Smooth muscle cell (in vitro differentiated cells): Measurements from ENCODE around the gene HGFAC. TPM values are rescaled to one million over a fixed set of nuclear protein-coding genes. Genes with fewer than 3 reads are reported as not detected.

Source experiments
- DNase-seq: peaks from one replicate; lab custom pipeline; 2025; ENCODE audit not compliant: unreplicated experiment; lab: John Stamatoyannopoulos, UW
- H2AFZ ChIP-seq: fragments of 200-600 bp; sonication (generic); 2 replicates; pipeline ENCODE4 v1.6.0; 2016; ENCODE audit warnings: antibody characterized with exemption, low read depth, mild to moderate bottlenecking
- H3F3A ChIP-seq: fragments of 200-600 bp; sonication (generic); 2 replicates; pipeline ENCODE4 v1.6.0; 2017; ENCODE audit warnings: antibody characterized with exemption, low read depth
- H3K27ac ChIP-seq: fragments of 200-600 bp; sonication (generic); 2 replicates; pipeline ENCODE4 v1.5.1; 2016; ENCODE audit warnings: low read depth, mild to moderate bottlenecking
- H3K27me3 ChIP-seq: fragments of 200-600 bp; sonication (generic); 2 replicates; pipeline ENCODE4 v1.6.1; 2016; ENCODE audit warnings: low read depth, mild to moderate bottlenecking
- H3K36me3 ChIP-seq: fragments of 200-600 bp; sonication (generic); 2 replicates; pipeline ENCODE4 v1.5.1; 2016; ENCODE audit warnings: low read depth
- H3K4me1 ChIP-seq: fragments of 200-600 bp; sonication (generic); 2 replicates; pipeline ENCODE4 v1.5.1; 2016; ENCODE audit warnings: low read depth
- H3K4me2 ChIP-seq: fragments of 200-600 bp; sonication (generic); 2 replicates; pipeline ENCODE4 v1.6.0; 2016; ENCODE audit warnings: mild to moderate bottlenecking
- H3K4me3 ChIP-seq: fragments of 200-600 bp; sonication (generic); 2 replicates; pipeline ENCODE4 v1.5.1; 2016; ENCODE audit warnings: mild to moderate bottlenecking
- H3K79me2 ChIP-seq: fragments of 200-600 bp; sonication (generic); 2 replicates; pipeline ENCODE4 v1.6.0; 2016; ENCODE audit warnings: low read depth, mild to moderate bottlenecking
- H3K9ac ChIP-seq: fragments of 200-600 bp; sonication (generic); 2 replicates; pipeline ENCODE4 v1.6.0; 2016; ENCODE audit warnings: low read depth
- H3K9me3 ChIP-seq: fragments of 200-600 bp; sonication (generic); replicated peaks from 2 replicates; pipeline ENCODE4 v1.5.1; 2016; ENCODE audit warnings: low read depth
- H4K20me1 ChIP-seq: fragments of 200-600 bp; sonication (generic); 2 replicates; pipeline ENCODE4 v1.6.0; 2016; ENCODE audit warnings: low read depth
- CTCF ChIP-seq: fragments of 200-600 bp; sonication (generic); IDR thresholded peaks from 2 replicates; pipeline ENCODE4 v1.5.1; 2017; ENCODE audit warnings: borderline replicate concordance, mild to moderate bottlenecking, antibody characterized with exemption; ENCODE audit not compliant: insufficient read depth, poor library complexity, severe bottlenecking
- WGBS: methylation state at CpG from one replicate; pipeline ENCODE4 v1.1.7; 2016; ENCODE audit warnings: low lambda C conversion rate; 5-methylcytosine and 5-hydroxymethylcytosine counted together
- polyA plus RNA-seq: library from polyadenylated mRNA; unstranded; fragments of >200 nt; fragmentation: Nextera tagmentation; extraction: Ambion mirVana; gene quantifications from 2 replicates; pipeline ENCODE4 v1.2.1, GENCODE V29; 2016
- total RNA-seq: library from RNA; depleted of rRNA; stranded (reverse); fragments of >200 nt; gene quantifications from 2 replicates; pipeline ENCODE4 v1.2.3, GENCODE V29; 2014

Gene HGFAC
- total and polyA plus RNA-seq, 2 experiments from 2014 or later: 0.58 TPM; not detected in 1

GRCh38 chr4:3480528-3481112 is 38.9 kb downstream of the HGFAC start:
- no peaks in the 10 kb centered on the region for H3K79me2 ChIP-seq
- H3K4me1 ChIP-seq: peaks cover 20% of the 10 kb centered on the region
- H3K9me3 ChIP-seq: no peaks in the 10 kb centered on the region
- TF ChIP-seq CTCF: peak; percentile 100
- H2AFZ ChIP-seq: no peak overlapping the region
- no peak overlapping the region for H3K27ac ChIP-seq
- H3K9ac ChIP-seq: no peak overlapping the region
- H4K20me1 ChIP-seq: no peaks in the 10 kb centered on the region
- no peaks in the 10 kb centered on the region for H3K36me3 ChIP-seq
- peaks cover 3% of the 10 kb centered on the region for H3F3A ChIP-seq
- 7% methylated on average over 17 of the region's 17 CpGs for WGBS
- H3K27me3 ChIP-seq: no peaks in the 10 kb centered on the region
- H3K4me3 ChIP-seq: no peak overlapping the region
- peak; percentile 67 for DNase-seq
- no peak overlapping the region for H3K4me2 ChIP-seq

GRCh38 chr4:3481113-3481531 is 39.4 kb downstream of the HGFAC start:
- Histone ChIP-seq H2AFZ (no peak overlapping the region), H3K27me3 (no peaks in the 10 kb centered on the region), H3K9me3 (no peaks in the 10 kb centered on the region)

GRCh38 chr4:3481783-3482393 is 40.1 kb downstream of the HGFAC start:
- TF ChIP-seq CTCF: no peak
- WGBS: 77% methylated on average over 19 of the region's 19 CpGs
- no peak overlapping the region for H3K4me3 ChIP-seq
- no peaks in the 10 kb centered on the region for H4K20me1 ChIP-seq
- peaks cover 3% of the 10 kb centered on the region for H3F3A ChIP-seq
- H3K27me3 ChIP-seq: no peaks in the 10 kb centered on the region
- no peaks in the 10 kb centered on the region for H3K36me3 ChIP-seq
- H3K4me1 ChIP-seq: peaks cover 24% of the 10 kb centered on the region
- no peaks in the 10 kb centered on the region for H3K79me2 ChIP-seq
- H2AFZ ChIP-seq: no peak overlapping the region
- H3K9me3 ChIP-seq: no peaks in the 10 kb centered on the region
- no peak for DNase-seq
- no peak overlapping the region for H3K4me2 ChIP-seq
- H3K9ac ChIP-seq: no peak overlapping the region
- no peak overlapping the region for H3K27ac ChIP-seq

More at GRCh38 chr4:3481113-3481531, 39.4 kb downstream of the HGFAC start:
- no peaks in the 10 kb centered on the region for H4K20me1 ChIP-seq
- no peaks in the 10 kb centered on the region for H3K36me3 ChIP-seq
- no peaks in the 10 kb centered on the region for H3K79me2 ChIP-seq
- no peak overlapping the region for H3K4me2 ChIP-seq
- peaks cover 3% of the 10 kb centered on the region for H3F3A ChIP-seq
- no peak for DNase-seq
- no peak overlapping the region for H3K4me3 ChIP-seq
- 45% methylated on average over 4 of the region's 5 CpGs for WGBS
- H3K27ac ChIP-seq: no peak overlapping the region
- TF ChIP-seq CTCF: no peak
- peaks cover 20% of the 10 kb centered on the region for H3K4me1 ChIP-seq
- no peak overlapping the region for H3K9ac ChIP-seq

GRCh38 chr4:3482707-3483106 is 40.9 kb downstream of the HGFAC start:
- 97% methylated on average over 12 of the region's 12 CpGs for WGBS
- H3K9me3 ChIP-seq: no peaks in the 10 kb centered on the region
- H3K27ac ChIP-seq: no peak overlapping the region
- H4K20me1 ChIP-seq: no peaks in the 10 kb centered on the region
- no peak for TF ChIP-seq CTCF
- no peak overlapping the region for H3K4me2 ChIP-seq
- peaks cover 3% of the 10 kb centered on the region for H3F3A ChIP-seq
- no peak for DNase-seq
- peaks cover 29% of the 10 kb centered on the region for H3K4me1 ChIP-seq
- H3K36me3 ChIP-seq: no peaks in the 10 kb centered on the region
- H3K4me3 ChIP-seq: no peak overlapping the region
- no peak overlapping the region for H2AFZ ChIP-seq
- no peak overlapping the region for H3K9ac ChIP-seq
- H3K79me2 ChIP-seq: no peaks in the 10 kb centered on the region
- H3K27me3 ChIP-seq: no peaks in the 10 kb centered on the region
